Measurements from ENCODE around the gene KCNQ1. TPM values are rescaled to one million over a fixed set of nuclear protein-coding genes. Genes with fewer than 3 reads are reported as not detected.
A peak's percentile ranks its signal among the peaks of the same experiment; 100 is the strongest.

KCNQ1 gene
- total and polyA plus RNA-seq, 9 donors: 1.4 to 17.2 (median 3.8) TPM

DNA sequence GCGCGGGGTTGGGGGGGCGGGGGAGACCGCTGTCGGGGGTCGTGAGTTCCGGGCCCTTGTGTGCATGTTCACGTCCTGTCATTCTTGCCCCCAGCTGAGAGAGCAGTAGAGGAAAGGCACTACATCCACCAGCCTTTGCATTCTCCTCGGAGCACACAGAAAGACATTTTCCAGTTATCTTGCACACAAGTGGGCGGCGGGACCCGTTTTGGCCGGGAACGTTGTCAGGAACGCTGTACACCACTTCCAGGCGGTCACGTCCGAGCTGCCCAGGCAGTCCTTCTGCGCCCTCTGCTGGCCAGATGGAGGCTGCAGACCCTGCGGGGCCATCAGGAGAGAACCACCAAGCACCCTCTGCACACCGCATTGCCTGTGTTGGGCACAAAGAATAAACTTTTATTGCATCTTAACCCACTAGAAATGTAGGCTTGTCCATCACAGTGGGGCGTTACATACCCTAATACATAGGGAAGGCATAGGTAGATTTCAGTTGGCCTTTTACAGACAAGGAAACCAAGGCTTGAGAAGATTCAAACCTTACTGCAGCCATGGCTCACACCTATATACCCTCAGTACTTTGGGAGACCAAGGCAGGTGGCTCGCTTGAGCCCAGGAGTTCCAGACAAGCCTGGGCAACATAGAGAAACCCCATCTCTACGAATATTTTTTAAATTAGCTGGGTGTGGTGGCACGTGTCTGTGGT lies 443.6 kb downstream of the KCNQ1 start:
- peak; percentile 93 to 96 (median 95) for DNase-seq
- TF ChIP-seq EP300 (IDR thresholded peaks at IDR 0.05): no peak
- TF ChIP-seq, protein P1, sequence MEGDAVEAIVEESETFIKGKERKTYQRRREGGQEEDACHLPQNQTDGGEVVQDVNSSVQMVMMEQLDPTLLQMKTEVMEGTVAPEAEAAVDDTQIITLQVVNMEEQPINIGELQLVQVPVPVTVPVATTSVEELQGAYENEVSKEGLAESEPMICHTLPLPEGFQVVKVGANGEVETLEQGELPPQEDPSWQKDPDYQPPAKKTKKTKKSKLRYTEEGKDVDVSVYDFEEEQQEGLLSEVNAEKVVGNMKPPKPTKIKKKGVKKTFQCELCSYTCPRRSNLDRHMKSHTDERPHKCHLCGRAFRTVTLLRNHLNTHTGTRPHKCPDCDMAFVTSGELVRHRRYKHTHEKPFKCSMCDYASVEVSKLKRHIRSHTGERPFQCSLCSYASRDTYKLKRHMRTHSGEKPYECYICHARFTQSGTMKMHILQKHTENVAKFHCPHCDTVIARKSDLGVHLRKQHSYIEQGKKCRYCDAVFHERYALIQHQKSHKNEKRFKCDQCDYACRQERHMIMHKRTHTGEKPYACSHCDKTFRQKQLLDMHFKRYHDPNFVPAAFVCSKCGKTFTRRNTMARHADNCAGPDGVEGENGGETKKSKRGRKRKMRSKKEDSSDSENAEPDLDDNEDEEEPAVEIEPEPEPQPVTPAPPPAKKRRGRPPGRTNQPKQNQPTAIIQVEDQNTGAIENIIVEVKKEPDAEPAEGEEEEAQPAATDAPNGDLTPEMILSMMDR (IDR thresholded peaks at IDR 0.05): peak; percentile 77 to 97 (median 97)
- peaks cover 18% of the 10 kb centered on the region for H3K4me1 ChIP-seq (ENCODE audit: insufficient read depth)
- 33 to 38% (median 35%) methylated on average over 25 of the region's 25 CpGs for WGBS, 3 donors
- intact Hi-C loops (cut with DNase I): loop anchor here in 3 of 4 donors (1.0 to 10.0 kb wide), 3 partner anchors 204 to 356 kb away; no protein-coding TSS in a partner anchor
- no peak overlapping the region for H3K4me3 ChIP-seq
- no peaks in the 10 kb centered on the region for H3K27me3 ChIP-seq
- no peaks in the 10 kb centered on the region for H3K36me3 ChIP-seq
- H3K27ac ChIP-seq: peak overlapping the region in 1 of 2 donors; percentile 95
- H3K9me3 ChIP-seq: no peaks in the 10 kb centered on the region

DNA sequence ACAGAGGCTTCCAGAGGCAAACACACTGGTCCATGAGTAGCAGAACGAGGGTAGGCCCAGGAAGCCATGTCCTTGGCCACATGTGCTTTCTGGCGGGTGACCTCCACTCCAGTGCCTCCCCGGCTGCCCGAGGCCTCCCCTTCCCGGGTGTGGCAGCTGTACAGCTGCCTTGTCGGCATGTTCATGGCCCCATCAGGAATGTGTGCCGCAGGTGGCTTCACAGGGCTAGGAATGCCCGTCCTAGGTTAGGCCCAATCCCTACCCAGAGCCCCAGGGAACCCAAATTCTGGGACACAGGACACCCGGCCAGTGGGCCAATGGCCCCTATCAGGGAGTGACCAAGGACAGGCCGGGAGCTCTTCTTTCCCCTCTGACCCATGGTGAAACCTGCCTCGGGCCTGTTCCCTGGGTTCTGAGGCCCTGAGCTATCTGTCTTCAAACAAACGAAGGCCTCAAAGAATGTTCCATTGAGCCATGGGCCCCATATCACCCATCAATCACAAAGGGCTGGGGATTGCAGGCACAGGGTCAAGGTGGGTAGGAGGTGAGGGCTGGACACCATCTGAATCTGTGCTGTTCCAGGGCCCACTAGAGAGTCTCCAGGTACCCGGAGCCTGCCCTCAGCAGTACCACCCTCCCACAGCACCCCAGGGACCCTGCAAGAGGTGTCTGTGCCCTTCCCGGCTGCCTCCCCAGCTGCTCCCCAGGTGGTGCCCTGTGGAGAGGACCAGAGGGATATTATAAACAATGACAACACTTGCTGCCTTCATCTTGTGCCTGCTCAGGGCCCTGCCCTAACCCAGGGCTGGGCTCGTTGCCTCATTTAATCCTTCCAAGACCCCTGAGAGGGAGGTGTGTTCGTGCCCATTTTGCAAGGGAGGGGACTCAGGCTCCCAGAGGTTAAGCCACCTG lies 444.8 kb downstream of the KCNQ1 start:
- intact Hi-C loops (cut with DNase I): loop anchor here (1.0 to 10.0 kb wide), 8 partner anchors 205 to 582 kb away; partner anchors contain the start of gene TSSC4 (in 1 of the 4)
- 76 to 80% (median 79%) methylated on average over 16 of the region's 16 CpGs for WGBS, 3 donors
- H3K9me3 ChIP-seq: no peaks in the 10 kb centered on the region
- DNase-seq: peak in 2 of 5 donors; percentile 35 to 51
- peaks cover 18% of the 10 kb centered on the region for H3K4me1 ChIP-seq (ENCODE audit: insufficient read depth)
- H3K36me3 ChIP-seq: no peaks in the 10 kb centered on the region
- H3K4me3 ChIP-seq: no peak overlapping the region
- TF ChIP-seq, protein P1 (IDR thresholded peaks at IDR 0.05): no peak
- peak overlapping the region; percentile 85 to 97 for H3K27ac ChIP-seq
- no peaks in the 10 kb centered on the region for H3K27me3 ChIP-seq

DNA sequence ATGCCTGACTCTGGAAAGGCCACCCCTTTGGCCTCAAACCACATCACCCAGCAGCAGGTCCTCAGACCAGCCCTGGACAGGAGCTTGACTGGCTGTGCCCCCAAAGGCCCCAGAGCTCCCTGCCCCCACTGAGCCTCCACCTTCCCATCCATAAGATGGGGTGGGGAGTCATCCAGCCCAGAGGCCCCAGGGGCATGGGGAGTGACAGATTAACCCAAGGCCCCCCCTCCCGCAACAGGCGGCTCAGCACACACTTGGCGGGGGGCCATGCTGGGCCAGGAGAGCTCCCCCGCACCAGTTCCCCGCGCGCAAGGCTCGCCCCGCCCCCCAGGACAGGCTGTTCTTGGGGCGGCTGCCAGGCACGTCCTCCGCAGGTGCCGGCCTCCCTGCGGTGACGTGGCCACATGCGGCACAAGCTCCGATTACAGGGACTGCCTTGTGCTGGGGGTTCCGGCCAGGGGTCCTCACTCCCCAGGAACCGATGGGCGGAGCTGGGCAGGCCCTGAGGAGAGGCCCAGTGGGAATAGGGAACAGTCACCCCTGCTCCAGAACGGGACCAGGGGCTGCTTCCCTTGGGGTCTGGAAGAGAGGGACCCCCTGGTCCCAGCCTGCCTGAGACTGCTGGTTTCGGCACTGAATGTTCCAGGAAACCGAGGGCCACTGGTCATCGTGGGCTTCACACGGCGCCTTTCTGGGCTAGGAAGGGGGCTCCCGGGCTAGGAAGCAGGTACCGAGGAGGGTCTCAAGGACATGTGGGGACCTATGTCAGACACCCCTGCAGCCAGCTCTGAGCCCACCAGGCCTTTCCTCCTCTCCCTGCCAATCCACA lies 445.9 kb downstream of the KCNQ1 start:
- peak; percentile 95 to 99 (median 97) for DNase-seq
- intact Hi-C loops (cut with DNase I): loop anchor here in 3 of 4 donors (1.0 to 10.0 kb wide), 5 partner anchors 358 to 583 kb away; partner anchors contain the start of gene TSSC4 (in 1 of the 3)
- Histone ChIP-seq H3K9me3 (no peaks in the 10 kb centered on the region), H3K4me1 (ENCODE audit: insufficient read depth) (peaks cover 18% of the 10 kb centered on the region), H3K4me3 (no peak overlapping the region), H3K36me3 (no peaks in the 10 kb centered on the region), H3K27ac (peak overlapping the region; percentile 85 to 97), H3K27me3 (no peaks in the 10 kb centered on the region)
- TF ChIP-seq, protein P1 (IDR thresholded peaks at IDR 0.05): no peak
- TF ChIP-seq EP300 (IDR thresholded peaks at IDR 0.05) (peak; percentile 79), POLR2A (IDR thresholded peaks at IDR 0.05) (peak; percentile 65)
- 18 to 22% (median 19%) methylated on average over 20 to 28 of the region's 28 CpGs for WGBS, 3 donors
